SH-SY5Y (cell line): ENCODE measurements around the gene XXYLT1.

Experiments used
- GATA2 ChIP-seq: IDR thresholded peaks from 2 replicates; pipeline ENCODE4 v1.6.1; 2011; ENCODE audit warnings: mild to moderate bottlenecking, low read depth, low read length
- GATA3 ChIP-seq: IDR thresholded peaks from 2 replicates; pipeline ENCODE4 v1.6.1; 2011; ENCODE audit warnings: low read depth, mild to moderate bottlenecking, low read length, moderate library complexity

Gene XXYLT1

GRCh38 chr3:195259475-195260279 lies 11.3 kb downstream of the XXYLT1 start:
- TF ChIP-seq GATA3: no peak

GRCh38 chr3:195259154-195259474 lies 11.8 kb downstream of the XXYLT1 start:
- TF ChIP-seq GATA2: no peak
- TF ChIP-seq GATA3: no peak

- no peak for TF ChIP-seq GATA3
- TF ChIP-seq GATA2: no peak
Measured at GRCh38 chr3:195258449-195259153, 12.4 kb downstream of the XXYLT1 start.

- TF ChIP-seq GATA3: no peak
- TF ChIP-seq GATA2: no peak
Measured at GRCh38 chr3:195257454-195258448, 13.2 kb downstream of the XXYLT1 start.

- no peak for TF ChIP-seq GATA3
- no peak for TF ChIP-seq GATA2
Measured at GRCh38 chr3:195256639-195257453, 14.1 kb downstream of the XXYLT1 start.

GRCh38 chr3:195255571-195256501 lies 15.1 kb downstream of the XXYLT1 start:
- TF ChIP-seq GATA2 (no peak), GATA3 (no peak)

GRCh38 chr3:195255176-195255500 lies 15.8 kb downstream of the XXYLT1 start:
- TF ChIP-seq GATA3: no peak
- no peak for TF ChIP-seq GATA2

- TF ChIP-seq GATA2: no peak
Measured at GRCh38 chr3:195254454-195255175, 16.3 kb downstream of the XXYLT1 start.

- no peak for TF ChIP-seq GATA3
- no peak for TF ChIP-seq GATA2
Measured at GRCh38 chr3:195253923-195254432, 17.0 kb downstream of the XXYLT1 start.

- TF ChIP-seq GATA3: no peak
- TF ChIP-seq GATA2: no peak
Measured at GRCh38 chr3:195251336-195252065, 19.5 kb downstream of the XXYLT1 start.

GRCh38 chr3:195250473-195251251 lies 20.3 kb downstream of the XXYLT1 start:
- TF ChIP-seq GATA3 (no peak), GATA2 (no peak)
